GM12878 (cell line): Measurements from ENCODE around the gene BET1. TPM values are rescaled to one million over a fixed set of nuclear protein-coding genes. Genes with fewer than 3 reads are reported as not detected.

Experiments used
- ATF2 ChIP-seq: IDR thresholded peaks from 2 replicates; pipeline ENCODE4 v1.6.1; 2012; ENCODE audit warnings: low read length, inconsistent platforms
- BCL11A ChIP-seq: IDR thresholded peaks from 2 replicates; pipeline ENCODE4 v1.6.1; 2011; ENCODE audit warnings: low read depth, low read length
- BHLHE40 ChIP-seq, 2 experiments: fragments of 450-650 bp in 1 of 2; IDR thresholded peaks; 2 replicates each; pipeline ENCODE4 v1.6.1; 2011 to 2017; ENCODE audit warnings: low read depth in 2 of 2, borderline replicate concordance in 1 of 2, improper control_type of control experiment in 1 of 2, low read length in 1 of 2, mild to moderate bottlenecking in 1 of 2
- DPF2 ChIP-seq: fragments of 450-650 bp; IDR thresholded peaks from 2 replicates; pipeline ENCODE4 v1.6.1; 2017; ENCODE audit warnings: mild to moderate bottlenecking
- E2F4 ChIP-seq: IDR thresholded peaks from 2 replicates; pipeline ENCODE4 v1.6.1; 2012; ENCODE audit warnings: low read depth, low read length, improper control_type of control experiment
- EGR1 ChIP-seq, 2 experiments: IDR thresholded peaks; 1 replicate in 1 of 2; 2 replicates in 1 of 2; pipeline ENCODE4 v1.6.1; 2011 to 2012; ENCODE audit warnings: low read depth in 2 of 2, low read length in 2 of 2, borderline replicate concordance in 1 of 2, mild to moderate bottlenecking in 1 of 2, moderate library complexity in 1 of 2
- EP300 ChIP-seq, 2 experiments: fragments of 150-350 bp in 1 of 2; IDR thresholded peaks; 2 replicates each; pipeline ENCODE4 v1.6.1; 2011 to 2012; ENCODE audit warnings: low read depth in 2 of 2, low read length in 2 of 2, borderline replicate concordance in 1 of 2, improper control_type of control experiment in 1 of 2, inconsistent platforms in 1 of 2; ENCODE audit not compliant: control insufficient read depth in 1 of 2
- FOS ChIP-seq: IDR thresholded peaks from 3 replicates; pipeline ENCODE4 v1.6.1; 2011; ENCODE audit warnings: borderline replicate concordance; ENCODE audit not compliant: insufficient read length; ENCODE audit errors: extremely low read depth
- IKZF2 ChIP-seq, 2 experiments: fragments of 450-650 bp; IDR thresholded peaks; 2 replicates each; pipeline ENCODE4 v1.6.1; 2017; ENCODE audit warnings: mild to moderate bottlenecking in 2 of 2, moderate library complexity in 2 of 2
- JUND ChIP-seq: IDR thresholded peaks from 2 replicates; pipeline ENCODE4 v1.6.1; 2012; ENCODE audit warnings: low read depth, mild to moderate bottlenecking, low read length, improper control_type of control experiment, moderate library complexity
- KAT2A ChIP-seq: conservative IDR thresholded peaks from 2 replicates; pipeline ENCODE4 v1.6.1; 2011; ENCODE audit warnings: low read depth, low read length; ENCODE audit not compliant: control insufficient read depth
- MEF2B ChIP-seq: fragments of 450-650 bp; IDR thresholded peaks from 2 replicates; pipeline ENCODE4 v1.6.1; 2018; ENCODE audit warnings: mild to moderate bottlenecking, moderate library complexity; ENCODE audit not compliant: partially characterized antibody, poor library complexity, severe bottlenecking
- NFXL1 ChIP-seq: fragments of 450-650 bp; IDR thresholded peaks from 2 replicates; pipeline ENCODE4 v1.6.1; 2017; ENCODE audit warnings: antibody characterized with exemption, mild to moderate bottlenecking, borderline replicate concordance
- NFYB ChIP-seq: IDR thresholded peaks from 2 replicates; pipeline ENCODE4 v1.6.1; 2011; ENCODE audit warnings: low read depth, mild to moderate bottlenecking, low read length, improper control_type of control experiment, moderate library complexity; ENCODE audit not compliant: insufficient read depth
- PAX5 ChIP-seq: IDR thresholded peaks from 2 replicates; pipeline ENCODE4 v1.6.1; 2011; ENCODE audit warnings: low read depth, low read length, borderline replicate concordance
- POLR2A ChIP-seq: IDR thresholded peaks from 2 replicates; pipeline ENCODE4 v1.6.1; 2011; ENCODE audit warnings: low read depth, mild to moderate bottlenecking, low read length
- RAD51 ChIP-seq: fragments of 450-650 bp; IDR thresholded peaks from 2 replicates; pipeline ENCODE4 v1.6.1; 2016; ENCODE audit warnings: moderate library complexity, mild to moderate bottlenecking, inconsistent platforms
- RBBP5 ChIP-seq: fragments of 200-600 bp; sonication (generic); conservative IDR thresholded peaks from 2 replicates; pipeline ENCODE4 v1.6.1; 2016
- RELB ChIP-seq: fragments of 450-650 bp; IDR thresholded peaks from 2 replicates; pipeline ENCODE4 v1.6.1; 2017; ENCODE audit warnings: low read depth, mild to moderate bottlenecking, moderate library complexity
- RUNX3 ChIP-seq: IDR thresholded peaks from 2 replicates; pipeline ENCODE4 v1.6.1; 2012; ENCODE audit warnings: low read length, inconsistent platforms
- SRF ChIP-seq, 2 experiments: IDR thresholded peaks; 2 replicates each; pipeline ENCODE4 v1.6.1; 2011; ENCODE audit warnings: low read depth in 2 of 2, low read length in 2 of 2, mild to moderate bottlenecking in 1 of 2, moderate library complexity in 1 of 2
- WRNIP1 ChIP-seq: IDR thresholded peaks from 2 replicates; pipeline ENCODE4 v1.6.1; 2011; ENCODE audit warnings: low read depth, low read length, improper control_type of control experiment, borderline replicate concordance
- YBX1 ChIP-seq: fragments of 450-650 bp; IDR thresholded peaks from 2 replicates; pipeline ENCODE4 v1.6.1; 2016; ENCODE audit warnings: antibody characterized with exemption
- ZBTB11 ChIP-seq: fragments of 450-650 bp; formaldehyde crosslinking; IDR thresholded peaks from 2 replicates; pipeline ENCODE4 v1.5.0; 2022; ENCODE audit warnings: mild to moderate bottlenecking, missing genetic modification characterization
- ZNF207 ChIP-seq: fragments of 450-650 bp; IDR thresholded peaks from 2 replicates; pipeline ENCODE4 v1.6.1; 2014; ENCODE audit warnings: antibody characterized with exemption, mild to moderate bottlenecking, borderline replicate concordance
- polyA plus RNA-seq, 11 experiments: library from polyadenylated mRNA; depleted of rRNA in 4 of 11; unstranded in 6 of 11; stranded (reverse) in 5 of 11; fragments of >200 nt; fragmentation: Nextera tagmentation in 4 of 11; fragmentation: Illumina TruSeq in 1 of 11; extraction: Ambion mirVana in 4 of 11; extraction: Trizol in 1 of 11; gene quantifications; 1 replicate in 1 of 11; 2 replicates in 10 of 11; pipeline versions ENCODE4 v1.2.1 to v1.2.3, GENCODE V29; 2011 to 2016; ENCODE audit warnings: inconsistent platforms in 2 of 11, missing spikeins in 2 of 11, low read depth in 1 of 11
- total RNA-seq, 4 experiments: library from RNA; depleted of rRNA in 3 of 4; stranded (reverse); fragments of >200 nt in 3 of 4; fragmentation: Illumina TruSeq in 1 of 4; extraction: Trizol in 1 of 4; gene quantifications; 2 replicates each; pipeline versions ENCODE4 v1.2.1 to v1.2.3, GENCODE V29; 2013 to 2021

BET1 gene
- total and polyA plus RNA-seq, 10 of the 15 experiments (the other 5 are each of a cell fraction or from before 2014, with no cell fraction given): 12.5 to 99.5 (median 28.4) TPM

GRCh38 chr7:94022550-94022949 lies 18.4 kb upstream of the BET1 start (continued):
- TF ChIP-seq IKZF2 (IDR thresholded peaks at IDR 0.05) (peak in 1 of 2 experiments; percentile 45; a peak in 1 of 4 replicates), EGR1 (IDR thresholded peaks at IDR 0.05; ENCODE audit: borderline replicate concordance in 1 of 2, low read depth in 2 of 2, low read length in 2 of 2) (no peak), E2F4 (no peak), DPF2 (no peak), KAT2A (no peak), NFXL1 (no peak), RBBP5 (no peak), ZNF207 (no peak), FOS (no peak), PAX5 (no peak), POLR2A (no peak), ZBTB11 (CRISPR knock-in tag) (no peak), RAD51 (peak; percentile 36; the same call in 1 of the 2 replicates), JUND (no peak), EP300 (IDR thresholded peaks at IDR 0.05; ENCODE audit: borderline replicate concordance in 1 of 2, control insufficient read depth in 1 of 2, low read depth in 2 of 2, low read length in 2 of 2) (no peak), BHLHE40 (IDR thresholded peaks at IDR 0.05; ENCODE audit: borderline replicate concordance in 1 of 2, low read depth in 2 of 2, low read length in 1 of 2) (peak in 1 of 2 experiments; percentile 19; a peak in 1 of 4 replicates), BCL11A (no peak), SRF (IDR thresholded peaks at IDR 0.05; ENCODE audit: low read depth in 2 of 2, low read length in 2 of 2) (no peak), WRNIP1 (no peak), RUNX3 (no peak), YBX1 (no peak), MEF2B (peak; percentile 65), RELB (no peak), NFYB (no peak), ATF2 (no peak)
